ENCODE data around the gene TREML4. TPM values are rescaled to one million over a fixed set of nuclear protein-coding genes. Genes with fewer than 3 reads are reported as not detected.

Gene TREML4
- total and polyA plus RNA-seq, 2 donors (not counting 1 experiment from before 2014, with no cell fraction given): 1.7 TPM; not detected in 1

DNA sequence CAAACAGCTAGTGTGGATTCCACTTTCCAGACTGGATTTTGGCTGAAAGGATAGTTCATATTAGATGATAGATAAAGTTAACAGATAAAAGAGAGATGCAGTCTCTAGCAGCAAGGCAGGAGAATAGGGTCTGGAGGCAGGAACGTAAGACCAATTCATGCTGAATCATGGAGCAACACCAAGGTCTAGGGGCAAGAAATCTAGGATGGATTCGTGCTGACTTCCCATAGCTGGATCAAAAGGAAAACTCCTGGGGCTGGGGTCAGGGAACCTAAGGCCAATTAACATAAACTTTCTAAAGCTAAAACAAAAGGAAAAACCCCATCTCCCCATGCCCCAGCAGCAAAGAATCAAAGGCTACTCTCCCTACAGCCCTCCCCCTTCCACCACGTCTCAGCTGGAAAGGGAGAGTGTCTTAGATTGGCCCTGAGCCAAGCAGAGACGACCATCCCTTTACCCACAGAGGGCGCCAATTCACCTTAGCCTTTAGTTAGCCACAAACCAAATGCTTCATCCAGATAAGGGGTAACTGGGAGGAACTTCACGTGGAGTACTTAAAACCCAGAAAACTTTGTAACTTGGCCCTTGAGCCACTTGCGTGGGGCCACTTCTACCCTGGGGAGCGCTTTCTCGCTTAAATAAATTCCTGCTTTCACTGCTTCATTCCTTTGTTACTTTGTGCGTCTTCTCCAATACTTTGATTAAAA lies 50.7 kb downstream of the TREML4 start:
- Histone ChIP-seq H3K4me1 (ENCODE audit: control insufficient read depth in 2 of 2, insufficient read depth in 2 of 2, low read length in 2 of 2) (peaks cover 29 to 44% of the 10 kb centered on the region in 2 donors), H3K4me3 (ENCODE audit: control extremely low read depth in 1 of 5, extremely low read depth in 1 of 5, insufficient read depth in 1 of 5, low read depth in 2 of 5, low read length in 4 of 5) (no peak overlapping the region), H3K9ac (ENCODE audit: low read length) (no peak overlapping the region), H3K27ac (ENCODE audit: low read length in 2 of 2) (no peak overlapping the region), H3K79me2 (ENCODE audit: control insufficient read depth, insufficient read depth, low read length) (no peaks in the 10 kb centered on the region), H3K4me2 (replicated peaks; ENCODE audit: low read depth, low read length, poor library complexity, severe bottlenecking) (peak overlapping the region; percentile 35), H3K9me3 (ENCODE audit: control extremely low read depth in 1 of 3, control insufficient read depth in 2 of 3, insufficient read depth in 1 of 3, low read length in 2 of 3) (no peaks in the 10 kb centered on the region), H4K20me1 (ENCODE audit: control insufficient read depth, insufficient read depth, low read length, poor library complexity, severe bottlenecking) (no peaks in the 10 kb centered on the region), H3K36me3 (replicated peaks in 1 of 2; ENCODE audit: control extremely low read depth in 1 of 2, control insufficient read depth in 1 of 2, extremely low read depth in 1 of 2, insufficient read depth in 2 of 2, low read length in 1 of 2) (no peaks in the 10 kb centered on the region), H3K27me3 (replicated peaks in 1 of 4; ENCODE audit: control extremely low read depth in 1 of 4, control insufficient read depth in 3 of 4, insufficient read depth in 4 of 4, low read length in 3 of 4) (no peaks in the 10 kb centered on the region), H2AFZ (ENCODE audit: insufficient read depth, low read depth, low read length, poor library complexity, severe bottlenecking) (peak overlapping the region; percentile 53)
- no peak for TF ChIP-seq EZH2 (IDR thresholded peaks at IDR 0.05; ENCODE audit: borderline replicate concordance, insufficient read depth, low read depth, low read length, poor library complexity, severe bottlenecking)
- TF ChIP-seq, protein P1, sequence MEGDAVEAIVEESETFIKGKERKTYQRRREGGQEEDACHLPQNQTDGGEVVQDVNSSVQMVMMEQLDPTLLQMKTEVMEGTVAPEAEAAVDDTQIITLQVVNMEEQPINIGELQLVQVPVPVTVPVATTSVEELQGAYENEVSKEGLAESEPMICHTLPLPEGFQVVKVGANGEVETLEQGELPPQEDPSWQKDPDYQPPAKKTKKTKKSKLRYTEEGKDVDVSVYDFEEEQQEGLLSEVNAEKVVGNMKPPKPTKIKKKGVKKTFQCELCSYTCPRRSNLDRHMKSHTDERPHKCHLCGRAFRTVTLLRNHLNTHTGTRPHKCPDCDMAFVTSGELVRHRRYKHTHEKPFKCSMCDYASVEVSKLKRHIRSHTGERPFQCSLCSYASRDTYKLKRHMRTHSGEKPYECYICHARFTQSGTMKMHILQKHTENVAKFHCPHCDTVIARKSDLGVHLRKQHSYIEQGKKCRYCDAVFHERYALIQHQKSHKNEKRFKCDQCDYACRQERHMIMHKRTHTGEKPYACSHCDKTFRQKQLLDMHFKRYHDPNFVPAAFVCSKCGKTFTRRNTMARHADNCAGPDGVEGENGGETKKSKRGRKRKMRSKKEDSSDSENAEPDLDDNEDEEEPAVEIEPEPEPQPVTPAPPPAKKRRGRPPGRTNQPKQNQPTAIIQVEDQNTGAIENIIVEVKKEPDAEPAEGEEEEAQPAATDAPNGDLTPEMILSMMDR (IDR thresholded peaks at IDR 0.05): peak; percentile 79
- Mint-ChIP-seq H3K4me3 (peak overlapping the region; percentile 21), H3K4me1 (peaks cover 43% of the 10 kb centered on the region), H3K27me3 (peaks cover 5% of the 10 kb centered on the region), H3K9me3 (ENCODE audit: insufficient read depth) (no peaks in the 10 kb centered on the region), H3K27ac (peak overlapping the region; percentile 35)
- 4% methylated on average over 5 of the region's 10 CpGs for WGBS (ENCODE audit: insufficient coverage)
- CTCF ChIA-PET: interaction anchor here (0.6 to 4.1 kb wide), 24 partner anchors 9 to 204 kb away, joined by 3 to 46 read pairs (median 7); partner anchors contain the start of gene TREML2
- POLR2A ChIA-PET: no interaction called here
- DNase-seq: peak; percentile 84
- intact Hi-C loops (cut with micrococcal nuclease): loop anchor here (1.0 to 10.0 kb wide), 4 partner anchors 23 to 204 kb away; partner anchors contain the start of genes NFYA, OARD1 and TREML2
- peak; percentile 66 for ATAC-seq (ENCODE audit: low read depth)
